K562 (cell line): ENCODE data around the gene EPB41L4B. TPM values are rescaled to one million over a fixed set of nuclear protein-coding genes. Genes with fewer than 3 reads are reported as not detected.

Experiments used
- ATAC-seq: fragments of 200-7000 bp; cut with Tn5 transposase; 3 replicates; pipeline ENCODE4 v1.9.1; 2020; ENCODE audit warnings: moderate library complexity
- BruUV-seq: library from RNA; stranded (reverse); fragments of 400-500 nt; replicated peaks from 2 replicates; lab custom pipeline; 2021; lab: Mats Ljungman, UMichigan
- CTCF ChIA-PET: fragments of 300-600 bp; formaldehyde crosslinking; extraction: SDS; loops from one replicate; lab custom pipeline; 2021; ENCODE audit warnings: low intra/inter-chr PET ratio; lab: Yijun Ruan, JAX
- POLR2A ChIA-PET: fragments of 300-600, 350-650 bp; sonication (Branson Sonifier 250); formaldehyde crosslinking; extraction: SDS; loops from one replicate; lab custom pipeline; 2021; ENCODE audit warnings: antibody characterized with exemption, inconsistent platforms; lab: Yijun Ruan, JAX
- DNase-seq, 4 experiments: peaks; one replicate each; pipeline versions ENCODE4 v3.0.0 to v3.0.0-alpha.2; 2011 to 2018; ENCODE audit warnings: low spot score in 3 of 4, mixed read lengths in 3 of 4; ENCODE audit errors: extremely low read depth in 1 of 4
- FAIRE-seq: peaks from 2 replicates; lab custom pipeline; 2011; peaks lifted over from hg19 to GRCh38; lab: Jason Lieb, UNC
- H2AFZ ChIP-seq: 2 replicates; pipeline ENCODE4 v1.6.0; 2011; ENCODE audit warnings: low read depth, low read length, control low read depth, inconsistent platforms
- H3K27ac ChIP-seq: fragments of 200-600 bp; 3 replicates; pipeline ENCODE4 v1.8.0; 2011; ENCODE audit warnings: low read depth, mild to moderate bottlenecking, control low read depth, inconsistent platforms, low read length, moderate library complexity, mixed read lengths; ENCODE audit errors: extremely low read depth
- H3K27me3 ChIP-seq, 2 experiments: fragments of 300-600 bp in 1 of 2; 2 replicates in 1 of 2; 3 replicates in 1 of 2; pipeline versions ENCODE4 v1.6.0 to v1.8.0; 2011; ENCODE audit warnings: inconsistent platforms in 2 of 2, low read length in 2 of 2, mild to moderate bottlenecking in 1 of 2, mixed read lengths in 1 of 2, moderate library complexity in 1 of 2; ENCODE audit not compliant: control insufficient read depth in 2 of 2, insufficient read depth in 2 of 2
- H3K36me3 ChIP-seq: fragments of 300-600 bp; 3 replicates; pipeline ENCODE4 v1.8.0; 2011; ENCODE audit warnings: mild to moderate bottlenecking, low read length, inconsistent platforms; ENCODE audit not compliant: control insufficient read depth, insufficient read depth
- H3K4me1 ChIP-seq, 2 experiments: fragments of 200-600 bp in 1 of 2; replicated peaks in 1 of 2; 2 replicates in 1 of 2; 3 replicates in 1 of 2; pipeline versions ENCODE4 v1.5.1 to v1.8.0; 2011; ENCODE audit warnings: inconsistent platforms in 2 of 2, low read length in 2 of 2, mild to moderate bottlenecking in 1 of 2, mixed read lengths in 1 of 2, moderate library complexity in 1 of 2; ENCODE audit not compliant: control insufficient read depth in 2 of 2, insufficient read depth in 2 of 2
- H3K4me2 ChIP-seq: 2 replicates; pipeline ENCODE4 v1.6.1; 2011; ENCODE audit warnings: low read length, control low read depth, inconsistent platforms, mixed read lengths; ENCODE audit not compliant: insufficient read depth
- H3K4me3 ChIP-seq: fragments of 200-600 bp; sonication (generic), shearing (Covaris generic); 2 replicates; pipeline ENCODE4 v1.5.1; 2016; ENCODE audit warnings: control low read depth, inconsistent platforms
- H3K79me2 ChIP-seq: fragments of 200-600 bp; 3 replicates; pipeline ENCODE4 v1.8.0; 2011; ENCODE audit warnings: low read length, inconsistent platforms; ENCODE audit not compliant: control insufficient read depth, insufficient read depth
- H3K9ac ChIP-seq, 2 experiments: 2 replicates each; pipeline versions ENCODE4 v1.6.0 to v1.6.1; 2011; ENCODE audit warnings: low read depth in 2 of 2, low read length in 2 of 2, control low read depth in 1 of 2, inconsistent platforms in 1 of 2, mild to moderate bottlenecking in 1 of 2, mixed read lengths in 1 of 2; ENCODE audit not compliant: insufficient read depth in 1 of 2
- H3K9me1 ChIP-seq: one replicate; pipeline ENCODE4 v1.6.0; 2011; ENCODE audit warnings: inconsistent platforms, mild to moderate bottlenecking, low read length, moderate library complexity; ENCODE audit not compliant: control insufficient read depth, insufficient read depth
- H3K9me3 ChIP-seq: replicated peaks from 2 replicates; pipeline ENCODE4 v1.5.1; 2011; ENCODE audit warnings: low read depth, low read length, inconsistent platforms; ENCODE audit not compliant: control insufficient read depth, insufficient read depth
- H4K20me1 ChIP-seq: replicated peaks from 2 replicates; pipeline ENCODE4 v1.6.1; 2011; ENCODE audit warnings: low read length, inconsistent platforms, mixed read lengths; ENCODE audit not compliant: control insufficient read depth, insufficient read depth
- BRCA1 ChIP-seq, 2 experiments: fragments of 450-650 bp in 1 of 2; sonication (generic) in 1 of 2; formaldehyde crosslinking in 1 of 2; IDR thresholded peaks; 2 replicates each; pipeline versions ENCODE4 v1.5.0 to v1.6.1; 2017 to 2020; ENCODE audit warnings: mild to moderate bottlenecking in 1 of 2, missing genetic modification reagents in 1 of 2
- CBX3 ChIP-seq, 2 experiments: IDR thresholded peaks; 1 replicate in 1 of 2; 2 replicates in 1 of 2; pipeline ENCODE4 v1.6.1; 2012; ENCODE audit warnings: inconsistent platforms in 2 of 2, low read length in 2 of 2, borderline replicate concordance in 1 of 2, control low read depth in 1 of 2
- CCAR2 ChIP-seq: fragments of 200-400 bp; formaldehyde crosslinking; IDR thresholded peaks from 2 replicates; pipeline ENCODE4 v1.6.1; 2017; ENCODE audit warnings: mild to moderate bottlenecking, low read depth, low read length
- HDAC3 ChIP-seq: fragments of 450-650 bp; IDR thresholded peaks from 2 replicates; pipeline ENCODE4 v1.6.1; 2018; ENCODE audit warnings: borderline replicate concordance, mild to moderate bottlenecking, moderate library complexity; ENCODE audit not compliant: partially characterized antibody
- KAT7 ChIP-seq: sonication (generic); formaldehyde crosslinking; IDR thresholded peaks from 2 replicates; pipeline ENCODE4 v1.8.0; 2022; ENCODE audit warnings: missing genetic modification reagents, mild to moderate bottlenecking, borderline replicate concordance
- THRA ChIP-seq: fragments of 450-650 bp; IDR thresholded peaks from 2 replicates; pipeline ENCODE4 v1.6.1; 2017; ENCODE audit warnings: mild to moderate bottlenecking, moderate library complexity
- ZBED1 ChIP-seq: IDR thresholded peaks from 2 replicates; pipeline ENCODE4 v1.6.1; 2014
- ZNF395 ChIP-seq: fragments of 200-800 bp; sonication (Bioruptor generic); IDR thresholded peaks from 2 replicates; pipeline ENCODE4 v1.6.1; 2017; ENCODE audit warnings: missing genetic modification characterization, missing compliant biosample characterization
- ZNF431 ChIP-seq: sonication (generic); formaldehyde crosslinking; IDR thresholded peaks from 2 replicates; pipeline ENCODE4 v1.8.0; 2022; ENCODE audit warnings: mild to moderate bottlenecking, missing genetic modification reagents
- whole genome bisulfite sequencing: fragments of 100-300 bp; shearing (Covaris generic); methylation state at CpG from one replicate; pipeline ENCODE4 v1.1.6; 2016; ENCODE audit warnings: low coverage, mixed read lengths; ENCODE audit not compliant: insufficient coverage; ENCODE audit errors: missing lambda C conversion rate; 5-methylcytosine and 5-hydroxymethylcytosine counted together
- in situ Hi-C: fragments of 300-500 bp; cut with MboI; formaldehyde crosslinking; loops from 4 replicates; pipeline ENCODE4 v1.15.0; 2018; ENCODE audit warnings: inconsistent platforms, mixed read lengths
- intact Hi-C: fragments of 100-400 bp; cut with micrococcal nuclease; formaldehyde crosslinking; loops from 2 replicates; pipeline ENCODE4 v1.14.2; 2022
- polyA plus RNA-seq, 8 experiments: library from polyadenylated mRNA; depleted of rRNA in 4 of 8; stranded (reverse) in 5 of 8; unstranded in 3 of 8; fragments of >200 nt; fragmentation: Nextera tagmentation in 2 of 8; fragmentation: Illumina TruSeq in 1 of 8; extraction: Ambion mirVana in 2 of 8; extraction: Trizol in 1 of 8; gene quantifications; 2 replicates each; pipeline versions ENCODE4 v1.2.1 to v1.2.3, GENCODE V29; 2011 to 2014; ENCODE audit warnings: inconsistent platforms in 1 of 8, missing spikeins in 1 of 8
- total RNA-seq, 7 experiments: library from RNA; depleted of rRNA in 6 of 7; stranded (reverse); fragments of >200 nt in 6 of 7; fragmentation: Illumina TruSeq in 2 of 7; extraction: Trizol in 2 of 7; gene quantifications; 2 replicates each; pipeline versions ENCODE4 v1.2.1 to v1.2.3, GENCODE V29; 2011 to 2021; ENCODE audit warnings: low replicate concordance in 1 of 7

Gene EPB41L4B
- total and polyA plus RNA-seq, 9 of the 15 experiments (the other 6 are each of a cell fraction or from before 2014, with no cell fraction given), result 0.09 to 0.38 (median 0.21) TPM

- TF ChIP-seq THRA, result no peak
- TF ChIP-seq KAT7 (CRISPR knock-in tag), result no peak
- TF ChIP-seq BRCA1 (IDR thresholded peaks at IDR 0.05), result no peak
- no peak for TF ChIP-seq BRCA1 (CRISPR knock-in tag; IDR thresholded peaks at IDR 0.05)
- no peak for TF ChIP-seq CBX3 (IDR thresholded peaks at IDR 0.05; ENCODE audit: borderline replicate concordance in 1 of 2, low read length in 2 of 2)
- no peak for TF ChIP-seq ZNF395 (CRISPR knock-in tag)
- TF ChIP-seq CCAR2, result no peak
- TF ChIP-seq ZBED1, result no peak
- TF ChIP-seq ZNF431 (CRISPR knock-in tag), result no peak
- TF ChIP-seq HDAC3, result no peak
- no peaks in the 10 kb centered on the region for H3K9me1 ChIP-seq
- no peak overlapping the region for H3K4me3 ChIP-seq
- no peak overlapping the region for H3K4me2 ChIP-seq
- H3K27ac ChIP-seq, result no peak overlapping the region
- no peaks in the 10 kb centered on the region for H3K4me1 ChIP-seq
- CTCF ChIA-PET, result no interaction called here
- H3K36me3 ChIP-seq, result no peaks in the 10 kb centered on the region
- H3K9ac ChIP-seq, result no peak overlapping the region
- H2AFZ ChIP-seq, result no peak overlapping the region
- intact Hi-C loops (no loop called here), in situ Hi-C loops (loop anchor here (10.0 kb wide), 1 partner anchor 439 kb away; no protein-coding TSS in a partner anchor)
- peaks cover 10% of the 10 kb centered on the region; the same call in 1 of the 2 replicates for H4K20me1 ChIP-seq
- no peaks in the 10 kb centered on the region for H3K79me2 ChIP-seq
- FAIRE-seq (no peak), DNase-seq (no peak), ATAC-seq (no peak)
- BruUV-seq, result no TSS peak
- WGBS, result 0% methylated on average over 4 of the region's 4 CpGs
- H3K9me3 ChIP-seq, result no peaks in the 10 kb centered on the region
- peaks cover 32 to 73% of the 10 kb centered on the region in 2 experiments for H3K27me3 ChIP-seq
- POLR2A ChIA-PET, result no interaction called here
Observed at GRCh38 chr9:109313351-109313750, 7.5 kb downstream of the EPB41L4B start.
